GM10847 (cell line): ENCODE measurements around the gene NIPA2.

Experiments used
- POLR2A ChIP-seq: IDR thresholded peaks from 2 replicates; pipeline ENCODE4 v1.6.1; 2011; ENCODE audit not compliant: insufficient read length; ENCODE audit errors: extremely low read depth

Gene NIPA2

DNA sequence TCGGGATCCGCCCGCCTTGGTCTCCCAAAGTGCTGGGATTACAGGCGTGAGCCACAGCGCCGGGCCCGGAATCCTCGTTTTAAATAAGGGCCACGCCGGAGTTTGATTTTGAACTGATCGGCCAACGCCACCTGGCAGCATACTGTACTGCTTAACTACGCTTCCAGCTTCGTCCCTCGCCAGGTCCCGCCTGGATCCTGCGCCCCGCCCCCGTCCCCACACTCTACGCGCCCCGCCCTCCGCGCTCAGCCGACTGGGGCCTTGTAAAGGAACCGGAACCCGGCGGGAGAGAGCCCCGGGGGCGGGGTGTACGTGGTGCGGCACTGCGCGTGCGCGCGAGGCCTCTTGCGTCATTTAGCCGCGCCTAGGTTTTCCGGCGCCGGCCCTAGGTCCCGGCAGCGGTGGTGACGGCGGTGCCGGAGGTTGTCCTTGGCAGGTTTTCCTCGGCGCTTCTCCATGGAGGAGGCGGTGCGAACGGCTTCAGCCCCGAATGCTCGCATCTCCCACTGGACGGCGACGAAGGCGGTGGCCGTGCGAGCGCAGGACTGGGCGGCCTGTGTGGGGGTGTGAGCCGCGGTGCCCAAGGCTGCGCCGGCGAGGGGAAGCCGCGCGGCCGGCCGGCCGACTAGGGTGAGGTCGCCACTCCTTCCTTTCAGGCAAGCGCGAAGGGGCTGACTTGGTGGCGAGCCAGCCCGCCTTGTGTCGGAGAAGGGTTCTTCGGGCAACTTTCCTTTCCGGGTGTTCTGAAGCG is at the start of gene NIPA2:
TSS of gene NIPA2 (plus strand) at position 375 of the 751 bp plus-strand sequence. CDS start 13,066 bp downstream, outside the sequence.
- TF ChIP-seq POLR2A = peak; percentile 82

DNA sequence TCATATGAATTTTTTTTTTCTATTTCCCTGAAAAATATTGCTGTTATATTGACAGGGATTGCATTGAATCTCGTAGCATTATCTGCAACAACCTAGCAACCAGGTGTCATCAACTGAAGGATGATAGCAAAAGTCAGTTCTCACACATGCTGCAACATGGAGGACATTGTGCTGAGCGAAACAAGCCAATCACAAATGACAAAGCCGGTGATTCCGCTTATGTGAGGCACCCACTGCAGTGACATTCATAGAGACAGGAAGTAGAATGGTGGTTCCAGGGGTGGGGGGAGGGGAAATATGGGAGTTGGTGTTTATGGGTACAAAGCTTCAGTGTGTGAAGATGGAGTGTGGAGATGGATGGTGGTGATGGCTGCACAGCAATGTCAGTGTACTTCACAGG is 44.4 kb upstream of the NIPA2 start:
- TF ChIP-seq POLR2A = no peak

DNA sequence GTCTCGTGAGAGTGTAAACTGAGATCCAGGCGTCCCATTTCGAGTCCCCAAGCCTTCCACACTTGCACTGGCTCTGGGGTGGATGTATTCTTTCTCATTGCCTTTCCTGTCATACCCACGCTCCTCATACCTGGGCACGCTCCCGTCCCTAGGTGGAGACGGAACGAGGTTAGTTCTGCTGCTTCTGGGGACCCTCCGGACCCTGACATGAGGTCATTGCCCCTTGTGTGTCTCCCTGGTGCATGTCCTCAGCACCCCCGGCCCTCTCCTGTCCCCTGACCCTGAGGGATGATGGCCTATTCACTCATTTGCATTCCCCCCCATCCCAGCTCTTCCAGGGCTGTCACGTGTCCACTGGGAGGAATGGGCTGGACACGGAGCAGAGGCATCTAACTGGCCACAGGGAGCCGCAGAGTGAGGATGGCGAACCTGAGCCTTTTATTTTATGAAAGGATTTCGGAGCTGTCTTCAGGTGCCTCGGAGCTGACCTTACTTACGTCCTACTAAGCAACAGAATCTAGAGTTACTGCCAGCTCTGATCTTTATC is 43.8 kb upstream of the NIPA2 start:
- no peak for TF ChIP-seq POLR2A

DNA sequence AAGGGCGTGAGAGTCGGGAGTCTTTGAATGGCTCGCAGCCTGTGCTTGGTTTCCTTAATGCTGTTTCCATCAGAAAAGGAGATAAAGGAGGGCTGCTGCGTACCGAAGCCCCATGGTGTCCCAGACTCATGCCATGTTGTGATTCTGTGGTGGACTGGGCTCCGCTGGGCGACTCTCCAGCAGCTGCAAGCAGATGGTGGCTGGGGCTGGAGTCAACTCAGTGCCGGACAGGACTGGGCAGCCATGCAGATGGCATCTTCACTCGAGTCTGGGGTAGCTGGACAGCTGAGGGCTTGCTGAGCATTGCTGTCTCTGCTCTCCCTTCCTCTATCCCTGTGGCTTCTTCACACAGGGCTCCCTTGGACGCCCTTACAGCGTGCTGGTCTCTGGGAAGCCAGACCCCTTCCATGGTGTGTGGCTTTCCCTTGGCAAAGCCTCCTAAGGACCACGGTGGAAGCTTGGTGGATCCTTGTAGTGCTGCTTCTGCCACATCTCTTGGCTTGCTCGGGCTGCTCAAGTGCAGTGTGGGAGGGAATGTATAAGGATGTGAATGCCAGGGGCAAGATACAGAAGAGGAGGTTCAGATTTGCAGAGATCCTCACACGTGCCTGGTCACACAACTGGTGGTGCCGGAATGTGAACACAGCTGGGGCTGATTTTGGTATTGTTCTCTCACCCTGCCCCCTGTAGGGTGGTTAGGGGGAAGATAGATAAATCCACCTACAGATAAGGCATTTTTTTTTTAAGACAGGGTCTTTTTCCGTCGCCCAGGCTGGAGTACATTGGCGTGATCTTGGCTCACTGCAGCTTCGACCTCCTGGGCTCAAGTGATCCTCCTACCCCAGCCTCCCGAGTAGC is 43.0 kb upstream of the NIPA2 start:
- TF ChIP-seq POLR2A = no peak

DNA sequence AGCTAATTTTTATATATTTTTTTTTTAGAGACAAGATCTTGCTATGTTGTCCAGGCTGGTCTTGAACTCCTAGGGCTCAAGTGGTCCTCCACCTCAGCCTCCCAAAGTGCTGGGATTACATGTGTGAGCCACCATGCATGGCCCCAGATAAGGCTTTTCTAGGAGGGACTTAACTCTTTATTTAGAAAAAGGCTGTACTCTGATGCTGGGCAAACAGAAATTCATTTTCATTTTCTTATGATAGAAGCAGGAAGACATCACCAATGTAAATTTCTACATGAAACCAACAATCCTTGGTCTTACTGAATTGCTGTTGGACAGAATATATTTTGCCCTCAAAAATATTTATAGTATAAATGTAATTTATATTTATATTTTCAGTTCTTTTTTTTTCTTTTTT is 42.4 kb upstream of the NIPA2 start:
- no peak for TF ChIP-seq POLR2A

DNA sequence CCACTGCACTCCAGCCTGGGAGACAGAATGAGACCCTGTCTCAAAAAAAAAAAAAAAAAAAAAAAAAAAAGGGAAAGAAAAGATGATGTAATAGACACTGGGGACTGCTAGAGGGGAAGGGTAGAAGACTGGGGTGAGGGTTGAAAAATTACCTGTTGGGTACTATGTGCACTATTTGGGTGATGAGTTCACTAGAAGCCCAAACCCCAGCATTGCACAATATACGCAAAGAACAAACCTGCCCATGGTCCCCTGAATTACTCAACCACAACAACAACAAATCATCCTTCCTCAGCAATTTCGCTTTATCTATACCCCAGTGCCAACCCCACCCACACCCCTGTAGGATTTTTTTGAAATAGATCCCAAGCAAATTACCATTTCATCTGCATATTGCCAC is 38.6 kb upstream of the NIPA2 start:
- TF ChIP-seq POLR2A = no peak

DNA sequence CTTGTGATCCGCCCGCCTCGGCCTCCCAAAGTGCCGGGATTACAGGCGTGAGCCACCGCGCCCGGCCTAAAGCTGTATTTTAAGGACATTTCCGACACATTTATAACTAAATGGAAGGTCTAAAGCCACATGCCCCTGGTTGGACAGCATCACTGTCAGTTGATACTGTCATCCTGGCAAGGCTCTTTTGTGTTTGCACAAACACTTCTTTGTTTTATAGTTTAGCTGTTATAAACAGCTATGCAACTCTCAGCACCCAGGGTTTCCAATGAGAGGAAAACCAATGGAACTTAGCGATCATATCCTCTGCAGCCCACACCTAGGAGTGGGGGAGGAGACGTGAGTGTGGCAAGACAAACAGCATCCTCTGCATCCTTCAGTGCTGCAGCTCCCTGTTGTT is 32.3 kb upstream of the NIPA2 start:
- TF ChIP-seq POLR2A = no peak

DNA sequence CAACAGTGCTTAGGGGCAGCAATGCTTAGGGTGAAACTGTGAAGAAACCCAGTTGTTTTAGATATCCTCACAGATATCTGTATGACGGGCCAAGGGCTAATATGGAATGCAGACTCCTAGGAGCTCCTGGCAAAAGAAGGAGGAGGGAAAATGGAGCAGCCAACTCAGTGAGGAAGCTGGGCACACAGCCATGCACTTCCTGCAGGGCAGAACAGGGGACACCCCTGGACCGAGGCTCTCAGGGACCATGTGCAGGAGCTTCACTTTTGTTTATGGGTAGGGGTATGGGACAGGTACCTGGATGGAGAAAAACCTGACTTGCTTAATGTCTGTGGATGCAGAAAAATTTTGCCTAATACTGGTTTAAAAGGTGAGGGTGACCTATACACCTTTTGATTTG is 31.8 kb upstream of the NIPA2 start:
- TF ChIP-seq POLR2A = no peak

DNA sequence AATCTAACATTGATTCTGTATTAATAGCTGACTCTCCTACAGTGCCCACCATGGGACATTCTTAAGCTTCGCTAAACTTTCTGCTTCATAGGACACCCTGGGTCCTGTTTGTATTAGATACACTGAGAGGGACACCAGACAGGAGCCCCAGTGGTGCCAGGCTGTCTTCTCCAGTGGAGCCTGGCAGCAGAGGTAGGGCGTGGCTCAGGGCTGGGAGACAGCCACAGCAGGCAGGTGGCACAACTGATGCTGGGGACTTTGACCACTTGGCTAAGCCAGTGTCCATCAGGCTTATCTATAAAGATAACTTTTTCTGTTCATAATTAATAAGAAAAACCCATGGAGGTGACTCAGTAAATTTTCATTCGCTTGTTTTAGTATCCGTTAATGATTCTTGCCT is 30.2 kb upstream of the NIPA2 start:
- TF ChIP-seq POLR2A = no peak

DNA sequence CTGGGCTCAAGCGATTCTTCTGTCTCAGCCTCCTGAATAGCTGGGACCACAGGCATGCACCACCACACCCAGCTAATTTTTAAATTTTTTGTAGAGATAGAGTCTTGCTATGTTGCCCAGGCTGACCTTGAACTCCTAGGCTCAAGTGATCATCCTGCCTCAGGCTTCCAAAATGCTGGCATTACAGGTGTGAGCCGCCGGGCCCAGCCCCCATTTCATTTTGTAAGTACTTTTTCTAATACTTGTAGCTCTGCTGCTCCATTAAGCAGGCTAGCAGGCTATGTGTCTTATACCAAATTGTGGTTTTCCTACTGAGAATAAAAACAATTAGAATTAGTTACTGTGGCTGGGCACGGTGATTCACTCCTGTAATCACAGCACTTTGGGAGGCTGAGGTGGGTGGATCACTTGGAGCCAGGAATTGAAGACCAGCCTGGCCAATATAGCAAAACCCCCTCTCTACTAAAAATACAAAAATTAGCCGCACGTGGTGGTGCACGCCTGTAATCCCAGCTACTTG is 29.6 kb upstream of the NIPA2 start:
- TF ChIP-seq POLR2A = no peak

DNA sequence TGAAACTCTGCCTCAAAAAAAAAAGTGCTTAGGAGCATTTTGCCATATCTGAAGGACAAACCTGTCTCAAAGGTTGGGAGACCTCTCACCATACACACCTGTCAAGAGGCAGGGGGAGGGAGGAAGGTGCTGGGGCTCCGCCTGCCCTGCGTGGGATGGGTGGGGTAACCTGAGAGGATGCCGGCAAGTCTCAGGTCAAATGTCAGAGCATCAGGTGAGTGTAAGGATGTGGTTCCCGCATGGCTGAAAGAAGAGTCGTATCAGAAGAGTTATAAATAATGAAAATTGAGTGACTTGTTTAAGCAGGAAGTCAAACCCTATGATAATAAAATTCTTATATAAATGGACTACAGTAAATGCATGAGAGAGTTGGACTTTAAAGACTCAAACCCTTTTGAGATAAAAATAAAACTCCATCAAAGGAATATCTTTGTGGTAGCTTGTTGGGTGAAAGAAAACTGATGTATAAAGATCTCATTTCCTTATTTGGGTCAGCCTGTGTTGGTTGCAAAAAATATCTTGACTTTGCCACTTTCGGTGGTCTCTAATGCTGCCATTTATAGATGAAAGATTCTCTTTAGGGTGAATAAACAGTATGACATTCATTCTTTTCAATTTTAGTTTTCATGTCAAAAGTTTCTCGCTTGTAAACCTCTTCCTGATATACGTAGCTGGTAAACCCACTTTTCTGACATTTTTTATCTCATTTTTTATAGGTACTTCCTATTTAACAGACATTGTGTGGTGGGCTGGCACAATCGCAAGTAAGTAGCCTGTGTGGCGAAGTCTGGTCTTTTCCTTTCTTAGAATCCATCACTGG is 28.2 kb upstream of the NIPA2 start:
- no peak for TF ChIP-seq POLR2A

DNA sequence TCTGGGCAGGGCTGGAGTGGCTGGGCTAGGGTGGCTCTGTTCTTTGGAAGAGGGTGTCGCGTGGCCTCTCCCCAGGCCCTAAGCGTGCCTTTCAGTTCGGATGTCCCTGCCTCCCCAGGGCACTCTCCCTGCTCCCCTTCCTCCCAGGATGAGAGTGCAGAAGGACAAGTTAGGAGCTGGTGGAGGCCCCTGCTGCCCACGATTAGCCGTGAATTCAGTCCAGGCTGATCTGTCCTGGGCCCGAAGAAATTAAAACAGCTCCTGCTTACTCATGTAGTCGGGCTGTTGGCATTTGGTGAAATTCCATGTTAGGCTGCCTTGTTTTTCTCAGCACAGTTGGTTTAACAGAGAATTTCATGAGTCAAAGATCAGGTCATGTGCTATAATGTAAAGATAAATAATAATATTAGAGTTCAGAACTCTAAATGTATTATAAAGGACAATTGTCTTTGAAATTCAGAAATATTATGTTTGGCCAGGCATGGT is 27.6 kb upstream of the NIPA2 start:
- TF ChIP-seq POLR2A = no peak

DNA sequence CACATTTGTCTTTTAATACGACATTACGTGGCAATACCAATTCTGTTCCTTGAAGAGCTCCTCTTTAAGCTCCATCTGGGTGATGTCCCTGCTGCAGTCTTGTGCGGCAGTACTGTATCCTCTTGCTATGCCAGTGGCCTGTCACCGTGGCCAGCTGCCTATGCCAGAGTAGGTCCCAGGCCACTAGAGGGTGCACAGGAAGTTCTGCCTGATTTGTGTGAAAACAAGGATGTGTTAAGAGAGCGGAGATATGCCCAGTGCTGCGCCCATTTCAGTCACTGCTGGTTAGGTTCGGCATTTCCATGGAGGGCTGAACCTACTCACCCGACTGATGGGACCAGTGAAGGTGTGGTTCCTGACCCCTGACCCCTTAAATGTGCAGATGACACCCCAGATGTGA is 26.8 kb upstream of the NIPA2 start:
- no peak for TF ChIP-seq POLR2A

DNA sequence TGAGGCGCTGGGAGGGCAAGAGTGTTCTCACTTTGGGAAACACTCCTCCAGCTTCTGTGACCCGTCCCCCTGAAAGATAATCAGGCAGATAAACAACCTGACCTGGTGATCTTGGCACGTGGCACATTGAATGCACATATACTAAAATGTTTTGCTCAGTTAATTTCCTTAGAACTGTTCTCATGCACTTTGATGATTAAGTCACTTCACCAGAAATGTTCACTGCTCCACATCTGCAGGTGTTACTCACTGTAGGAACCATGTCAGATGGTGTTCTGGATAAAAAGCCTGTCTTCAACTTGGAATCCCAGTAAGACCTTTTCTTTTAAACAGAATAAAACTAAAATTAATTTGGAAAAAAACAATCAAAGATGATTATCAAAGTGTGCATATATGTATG is 24.6 kb upstream of the NIPA2 start:
- TF ChIP-seq POLR2A = no peak

DNA sequence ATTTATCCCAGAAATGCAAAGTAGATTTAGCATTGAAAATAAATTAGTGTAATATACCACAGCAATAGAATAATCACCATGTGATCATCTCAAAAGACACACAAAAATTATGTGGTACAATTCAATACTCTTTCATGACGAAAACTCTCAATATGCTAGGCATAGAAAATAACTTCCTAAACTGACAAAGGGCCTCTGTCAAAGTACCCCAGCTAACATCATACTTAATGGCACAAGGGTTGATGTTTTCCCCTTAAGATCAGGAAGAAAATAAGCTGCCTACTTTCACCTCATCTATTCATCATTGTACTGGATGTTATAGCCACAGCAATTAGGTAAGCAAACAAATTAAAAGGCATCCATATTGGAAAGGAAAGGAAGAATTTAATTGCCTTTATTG is 22.7 kb upstream of the NIPA2 start:
- no peak for TF ChIP-seq POLR2A
